ENCODE measurements around the gene THOC7.

- TF ChIP-seq CTCF (IDR thresholded peaks at IDR 0.05; ENCODE audit: low read depth, low read length) = no peak
- no peak for TF ChIP-seq EZH2phosphoT487 (IDR thresholded peaks at IDR 0.05; ENCODE audit: low read depth)
Observed at GRCh38 chr3:63875510-63875909, 11.9 kb upstream of the THOC7 start.
